Measurements from ENCODE around the gene TLN1.
A peak's percentile ranks its signal among the peaks of the same experiment; 100 is the strongest.

- peak; percentile 0 to 2 for TF ChIP-seq POLR2A (IDR thresholded peaks at IDR 0.05)
- TF ChIP-seq, protein P1, sequence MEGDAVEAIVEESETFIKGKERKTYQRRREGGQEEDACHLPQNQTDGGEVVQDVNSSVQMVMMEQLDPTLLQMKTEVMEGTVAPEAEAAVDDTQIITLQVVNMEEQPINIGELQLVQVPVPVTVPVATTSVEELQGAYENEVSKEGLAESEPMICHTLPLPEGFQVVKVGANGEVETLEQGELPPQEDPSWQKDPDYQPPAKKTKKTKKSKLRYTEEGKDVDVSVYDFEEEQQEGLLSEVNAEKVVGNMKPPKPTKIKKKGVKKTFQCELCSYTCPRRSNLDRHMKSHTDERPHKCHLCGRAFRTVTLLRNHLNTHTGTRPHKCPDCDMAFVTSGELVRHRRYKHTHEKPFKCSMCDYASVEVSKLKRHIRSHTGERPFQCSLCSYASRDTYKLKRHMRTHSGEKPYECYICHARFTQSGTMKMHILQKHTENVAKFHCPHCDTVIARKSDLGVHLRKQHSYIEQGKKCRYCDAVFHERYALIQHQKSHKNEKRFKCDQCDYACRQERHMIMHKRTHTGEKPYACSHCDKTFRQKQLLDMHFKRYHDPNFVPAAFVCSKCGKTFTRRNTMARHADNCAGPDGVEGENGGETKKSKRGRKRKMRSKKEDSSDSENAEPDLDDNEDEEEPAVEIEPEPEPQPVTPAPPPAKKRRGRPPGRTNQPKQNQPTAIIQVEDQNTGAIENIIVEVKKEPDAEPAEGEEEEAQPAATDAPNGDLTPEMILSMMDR (IDR thresholded peaks at IDR 0.05), result no peak
- no peak for TF ChIP-seq EP300 (IDR thresholded peaks at IDR 0.05)
- no peak for TF ChIP-seq POLR2AphosphoS5 (IDR thresholded peaks at IDR 0.05)
Measured at GRCh38 chr9:35757226-35757891, 25.4 kb upstream of the TLN1 start.

Data from gastroesophageal sphincter (tissue), 3 donors.